C4-2B (cell line): ENCODE results near the gene NID2.

Experiments used
- CTCF ChIP-seq: fragments of 450-650 bp; conservative IDR thresholded peaks from 2 replicates; pipeline ENCODE4 v1.5.1; 2017; ENCODE audit warnings: mild to moderate bottlenecking
- ZFX ChIP-seq: fragments of 450-650 bp; IDR thresholded peaks from 2 replicates; pipeline ENCODE4 v1.6.1; 2017

GRCh38 chr14:52058341-52058740 lies 10.5 kb downstream of the NID2 start:
- TF ChIP-seq CTCF (no peak), ZFX (no peak)
